Central memory CD8-positive, alpha-beta T cell (primary cell): ENCODE measurements around the gene JAK3.
"Not testable (repeated sequence)": the region's sequence is repeated elsewhere in the genome, so short reads cannot be mapped to it uniquely, and the experiment has no call there.

Source experiments
- ATAC-seq: fragments of 150-1000 bp; cut with Tn5 transposase; replicated peaks from 2 replicates; pipeline ENCODE4 v1.10.0; 2022; ENCODE audit warnings: mild to moderate bottlenecking, moderate FRiP score, moderate number of reproducible peaks; ENCODE audit not compliant: poor library complexity, severe bottlenecking; ENCODE audit errors: extremely low read depth
- DNase-seq, 2 donors: peaks; one replicate each; pipeline ENCODE4 v3.0.0; 2021; ENCODE audit warnings: low spot score in 2 of 2
- H3K27ac Mint-ChIP-seq: one replicate; pipeline ENCODE4 v1.8.0; 2022; ENCODE audit warnings: low read depth, mild to moderate bottlenecking, moderate library complexity, mixed read lengths
- H3K27me3 Mint-ChIP-seq: one replicate; pipeline ENCODE4 v1.8.0; 2022; ENCODE audit warnings: mixed read lengths
- H3K36me3 Mint-ChIP-seq: one replicate; pipeline ENCODE4 v1.8.0; 2022; ENCODE audit warnings: mild to moderate bottlenecking, moderate library complexity, mixed read lengths; ENCODE audit not compliant: insufficient read depth
- H3K4me1 Mint-ChIP-seq: one replicate; pipeline ENCODE4 v1.8.0; 2022; ENCODE audit warnings: mixed read lengths
- H3K4me3 Mint-ChIP-seq: one replicate; pipeline ENCODE4 v1.8.0; 2022; ENCODE audit warnings: mild to moderate bottlenecking, moderate library complexity, mixed read lengths
- H3K9me3 Mint-ChIP-seq: one replicate; pipeline ENCODE4 v1.8.0; 2022; ENCODE audit warnings: mixed read lengths

Gene JAK3

GRCh38 chr19:17847538-17848366 lies at the start of gene JAK3:
JAK3 (minus strand) TSS chr19:17847982; CDS start chr19:17844417, 3,565 bp downstream.
- ATAC-seq: peak; percentile 78
- Mint-ChIP-seq H3K36me3 (peaks cover 21% of the 10 kb centered on the region), H3K27ac (peak within 1 kb of the TSS; percentile 94), H3K9me3 (no peaks in the 10 kb centered on the region), H3K4me3 (peak within 1 kb of the TSS; percentile 86), H3K27me3 (no peaks in the 10 kb centered on the region), H3K4me1 (peaks cover 70% of the 10 kb centered on the region)
- DNase-seq: peak; percentile 60 to 77

- H3K36me3 Mint-ChIP-seq: peaks cover 4% of the 10 kb centered on the region
- ATAC-seq (no peak), DNase-seq (no peak)
- H3K27ac Mint-ChIP-seq: no peak overlapping the region
- peaks cover 45% of the 10 kb centered on the region for H3K27me3 Mint-ChIP-seq
- no peaks in the 10 kb centered on the region for H3K9me3 Mint-ChIP-seq
- no peak overlapping the region for H3K4me3 Mint-ChIP-seq
- no peaks in the 10 kb centered on the region for H3K4me1 Mint-ChIP-seq
Observed at GRCh38 chr19:17893766-17894165, 46.0 kb upstream of the JAK3 start.

GRCh38 chr19:17889609-17890214 lies 41.9 kb upstream of the JAK3 start:
- no peak for ATAC-seq
- H3K36me3 Mint-ChIP-seq: peaks cover 5% of the 10 kb centered on the region
- no peak overlapping the region for H3K4me3 Mint-ChIP-seq
- no peaks in the 10 kb centered on the region for H3K4me1 Mint-ChIP-seq
- no peak for DNase-seq
- no peaks in the 10 kb centered on the region for H3K9me3 Mint-ChIP-seq
- H3K27ac Mint-ChIP-seq: no peak overlapping the region
- peaks cover 42% of the 10 kb centered on the region for H3K27me3 Mint-ChIP-seq

GRCh38 chr19:17888260-17888659 lies 40.5 kb upstream of the JAK3 start:
- H3K27me3 Mint-ChIP-seq: peaks cover 38% of the 10 kb centered on the region
- DNase-seq (no peak), ATAC-seq (no peak)
- H3K36me3 Mint-ChIP-seq: peaks cover 5% of the 10 kb centered on the region
- no peaks in the 10 kb centered on the region for H3K9me3 Mint-ChIP-seq
- no peaks in the 10 kb centered on the region for H3K4me1 Mint-ChIP-seq
- no peak overlapping the region for H3K27ac Mint-ChIP-seq
- H3K4me3 Mint-ChIP-seq: no peak overlapping the region

- ATAC-seq, H3K36me3 Mint-ChIP-seq, H3K27ac Mint-ChIP-seq, H3K9me3 Mint-ChIP-seq, DNase-seq, H3K4me3 Mint-ChIP-seq, H3K4me1 Mint-ChIP-seq: not testable (repeated sequence)
- H3K27me3 Mint-ChIP-seq: peaks cover 27% of the 10 kb centered on the region
Observed at GRCh38 chr19:17887221-17887620, 39.4 kb upstream of the JAK3 start.

- no peak overlapping the region for H3K4me3 Mint-ChIP-seq
- no peak for DNase-seq
- H3K9me3 Mint-ChIP-seq: no peaks in the 10 kb centered on the region
- H3K4me1 Mint-ChIP-seq: no peaks in the 10 kb centered on the region
- no peak for ATAC-seq
- peaks cover 3% of the 10 kb centered on the region for H3K36me3 Mint-ChIP-seq
- H3K27me3 Mint-ChIP-seq: peaks cover 20% of the 10 kb centered on the region
- no peak overlapping the region for H3K27ac Mint-ChIP-seq
Observed at GRCh38 chr19:17886515-17886914, 38.7 kb upstream of the JAK3 start.

GRCh38 chr19:17883627-17884410 lies 36.0 kb upstream of the JAK3 start:
- peaks cover 3% of the 10 kb centered on the region for H3K36me3 Mint-ChIP-seq
- no peaks in the 10 kb centered on the region for H3K9me3 Mint-ChIP-seq
- DNase-seq: no peak
- no peak overlapping the region for H3K27ac Mint-ChIP-seq
- peaks cover 1% of the 10 kb centered on the region for H3K27me3 Mint-ChIP-seq
- no peaks in the 10 kb centered on the region for H3K4me1 Mint-ChIP-seq
- ATAC-seq: no peak
- H3K4me3 Mint-ChIP-seq: no peak overlapping the region

GRCh38 chr19:17881701-17882100 lies 33.9 kb upstream of the JAK3 start:
- Mint-ChIP-seq H3K36me3 (peaks cover 1% of the 10 kb centered on the region), H3K4me3 (no peak overlapping the region), H3K9me3 (no peaks in the 10 kb centered on the region), H3K27me3 (no peaks in the 10 kb centered on the region), H3K4me1 (no peaks in the 10 kb centered on the region), H3K27ac (no peak overlapping the region)
- DNase-seq: no peak
- no peak for ATAC-seq

GRCh38 chr19:17879466-17879865 lies 31.7 kb upstream of the JAK3 start:
- ATAC-seq (no peak), DNase-seq (no peak)
- peaks cover 4% of the 10 kb centered on the region for H3K4me1 Mint-ChIP-seq
- no peak overlapping the region for H3K4me3 Mint-ChIP-seq
- H3K36me3 Mint-ChIP-seq: peaks cover 1% of the 10 kb centered on the region
- no peaks in the 10 kb centered on the region for H3K27me3 Mint-ChIP-seq
- no peak overlapping the region for H3K27ac Mint-ChIP-seq
- no peaks in the 10 kb centered on the region for H3K9me3 Mint-ChIP-seq

GRCh38 chr19:17877696-17878095 lies 29.9 kb upstream of the JAK3 start:
- Mint-ChIP-seq H3K9me3 (no peaks in the 10 kb centered on the region), H3K27ac (no peak overlapping the region), H3K4me3 (no peak overlapping the region), H3K36me3 (peaks cover 1% of the 10 kb centered on the region), H3K27me3 (no peaks in the 10 kb centered on the region), H3K4me1 (peaks cover 6% of the 10 kb centered on the region)
- DNase-seq (no peak), ATAC-seq (no peak)

GRCh38 chr19:17874758-17875135 lies 27.0 kb upstream of the JAK3 start:
- ATAC-seq (no peak), DNase-seq (no peak)
- Mint-ChIP-seq H3K4me1 (peaks cover 6% of the 10 kb centered on the region), H3K9me3 (no peaks in the 10 kb centered on the region), H3K27me3 (no peaks in the 10 kb centered on the region), H3K4me3 (peak overlapping the region; percentile 52), H3K36me3 (no peaks in the 10 kb centered on the region), H3K27ac (no peak overlapping the region)

- H3K4me1 Mint-ChIP-seq: peaks cover 6% of the 10 kb centered on the region
- H3K4me3 Mint-ChIP-seq: peak overlapping the region; percentile 52
- ATAC-seq (peak; percentile 80), DNase-seq (no peak)
- no peaks in the 10 kb centered on the region for H3K9me3 Mint-ChIP-seq
- no peaks in the 10 kb centered on the region for H3K27me3 Mint-ChIP-seq
- no peak overlapping the region for H3K27ac Mint-ChIP-seq
- H3K36me3 Mint-ChIP-seq: no peaks in the 10 kb centered on the region
Observed at GRCh38 chr19:17873786-17874757, 26.3 kb upstream of the JAK3 start.
